Mesenteric fat pad (tissue), 1 donor: Measurements from ENCODE around the gene CYP24A1. TPM values are rescaled to one million over a fixed set of nuclear protein-coding genes. Genes with fewer than 3 reads are reported as not detected.

ENCODE experiments used
- DNase-seq: peaks from one replicate; pipeline ENCODE4 v3.0.0-alpha.2; 2020; ENCODE audit warnings: low spot score
- long read RNA-seq: library from polyadenylated mRNA; unstranded; transcript quantifications from one replicate; pipeline ENCODE4 v2.0.0, GENCODE V29; 2020
- total RNA-seq: library from RNA; stranded (reverse); fragmentation: NEBNext Ultra II Directional; extraction: Animal tissue kit (Norgen Biotek cat#: 25700); gene quantifications from one replicate; pipeline ENCODE4 v1.2.1, GENCODE V29; 2021
- donor health status: DM: yes; HTN: yes; CAD: no.

CYP24A1 gene
- total RNA-seq: not detected
- long read RNA-seq: 0 reads

DNA sequence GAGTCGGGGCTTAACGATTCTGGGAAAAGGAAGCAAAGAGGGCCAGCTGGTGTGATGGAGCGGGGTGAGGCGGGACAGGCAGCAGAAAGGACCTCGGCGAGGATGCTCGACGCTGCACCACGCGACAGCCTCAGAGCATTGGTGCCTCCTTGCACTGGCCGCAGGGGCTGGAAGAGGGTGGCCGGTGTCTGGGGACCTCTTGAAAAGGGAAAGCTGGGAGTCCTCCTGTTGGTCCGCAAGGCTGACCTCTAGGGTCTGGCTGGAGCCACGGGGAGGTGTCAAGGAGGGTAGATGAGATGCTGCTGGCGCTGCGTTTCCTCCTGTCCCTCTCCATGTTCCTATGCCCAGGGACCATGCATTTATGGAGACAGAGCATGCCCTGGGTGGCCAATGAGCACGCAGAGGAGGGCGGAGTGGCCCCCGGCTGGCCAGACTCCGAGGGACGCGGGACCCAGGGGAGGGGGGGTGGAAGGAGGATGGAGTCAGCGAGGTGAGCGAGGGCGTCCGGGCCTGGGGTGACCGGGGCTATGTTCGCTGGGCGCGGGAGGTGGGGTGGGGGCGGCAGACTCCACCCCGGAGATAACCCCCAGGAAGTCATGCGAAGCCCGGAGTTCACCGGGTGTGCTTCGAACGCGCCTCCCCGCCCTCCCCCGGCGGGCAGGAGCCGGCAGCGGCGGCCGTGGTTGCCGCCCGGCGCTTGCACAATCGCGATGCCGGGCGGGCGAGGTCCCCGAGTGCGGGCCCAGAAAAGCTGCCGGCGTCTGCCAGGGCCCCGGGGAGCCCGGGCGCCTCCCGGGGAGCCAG is at the start of gene CYP24A1:
Gene CYP24A1 (minus strand): TSS at position 334 of the 804 bp plus-strand sequence. CDS start 407 bp downstream, outside the sequence.
- no peak for DNase-seq

DNA sequence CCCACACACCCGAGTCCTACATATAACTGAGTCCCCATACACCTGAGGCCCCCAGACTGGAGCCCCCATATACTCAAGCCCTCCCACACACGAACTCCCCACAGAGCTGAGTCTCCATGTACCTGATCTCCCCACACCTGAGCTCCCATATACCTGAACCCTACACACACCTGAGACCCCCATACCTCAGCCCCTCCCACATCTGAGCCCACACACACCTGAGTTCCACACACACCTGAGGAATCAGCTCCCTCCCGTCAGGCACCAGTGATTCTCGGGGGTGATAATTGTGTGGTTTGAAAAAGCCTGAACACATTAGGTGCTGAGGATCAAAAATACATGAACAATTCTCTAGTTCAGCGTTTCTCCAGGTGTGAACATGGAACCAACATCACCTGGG is 49.5 kb upstream of the CYP24A1 start:
- DNase-seq: no peak

DNA sequence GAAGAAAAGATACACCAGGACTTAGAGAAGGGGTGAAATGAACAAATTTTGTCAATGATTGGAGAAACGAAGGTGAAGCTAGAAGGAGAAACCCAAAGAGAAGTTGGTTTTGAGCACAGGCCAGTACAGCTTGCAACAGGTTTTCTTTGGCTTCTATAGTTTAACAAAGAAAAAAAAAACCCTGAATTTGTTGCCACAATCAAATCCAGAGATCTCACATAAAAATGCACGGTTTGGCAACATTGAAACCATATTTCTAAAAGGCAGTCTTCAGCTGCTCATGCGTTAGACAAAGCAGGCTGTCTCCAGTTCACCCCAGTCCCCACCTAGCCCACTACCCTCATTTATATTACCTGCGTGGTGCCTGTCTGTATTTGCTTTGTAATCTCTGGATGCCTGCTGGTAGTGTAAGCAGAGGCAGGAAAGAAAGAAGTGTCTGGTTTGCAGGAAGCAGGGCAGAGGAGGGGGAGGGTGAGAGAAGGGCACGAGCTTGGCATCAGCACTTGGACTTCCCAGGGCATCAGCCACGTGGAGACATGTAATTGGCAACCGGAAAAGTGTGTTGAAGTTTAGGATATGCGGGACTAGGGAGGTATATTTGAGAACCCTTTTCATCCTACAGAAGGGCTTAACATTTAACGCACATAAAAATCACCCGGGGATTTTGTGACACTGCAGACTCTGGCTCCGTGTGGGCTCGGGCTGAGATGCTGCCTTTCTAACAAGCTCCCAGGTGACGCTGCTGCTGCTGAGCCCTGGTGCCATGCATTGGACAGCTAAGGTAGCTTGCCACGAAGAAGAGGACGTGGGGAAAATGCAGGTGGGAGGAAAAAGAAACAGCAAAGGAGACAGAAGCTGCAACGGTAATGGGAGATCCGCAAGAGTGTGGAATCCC is 48.5 kb upstream of the CYP24A1 start:
- no peak for DNase-seq

DNA sequence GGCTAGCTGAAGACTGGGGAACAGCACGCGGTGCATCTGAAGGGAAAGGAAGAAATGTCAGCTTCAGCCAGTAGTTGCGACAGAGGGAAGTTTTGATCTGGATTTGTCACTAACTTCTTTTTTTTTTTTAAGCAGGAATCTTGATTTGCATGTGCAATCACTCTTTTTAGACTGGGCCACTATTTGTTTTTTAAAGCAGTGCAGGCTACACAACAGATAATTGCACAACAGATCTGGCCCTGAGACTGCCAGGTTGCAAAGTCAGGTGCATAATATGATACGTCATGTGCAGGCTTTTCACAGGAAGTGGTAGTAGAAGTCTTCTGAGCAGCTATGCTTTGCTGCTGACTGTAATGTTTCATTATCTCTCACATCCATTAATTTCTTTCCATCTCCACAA is 47.6 kb upstream of the CYP24A1 start:
- no peak for DNase-seq

DNA sequence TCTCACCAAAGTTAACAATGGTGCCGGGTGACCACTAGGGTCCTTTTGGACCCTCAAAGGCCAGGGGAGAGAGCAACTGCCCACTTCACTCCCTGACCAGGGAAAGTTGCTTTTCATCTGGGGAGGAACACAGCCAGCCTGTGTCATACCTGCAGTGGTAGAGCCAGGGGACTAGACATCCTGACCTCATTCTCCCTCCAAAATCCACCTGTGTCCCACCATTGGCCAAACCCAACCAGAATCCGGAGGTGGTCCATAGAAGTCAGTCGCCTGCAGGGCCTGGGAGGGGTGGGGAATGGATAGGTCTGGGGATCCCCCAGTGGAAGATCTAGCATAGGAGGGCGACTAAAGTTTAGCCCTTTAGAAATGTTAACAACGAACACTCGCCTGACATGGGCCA is 46.9 kb upstream of the CYP24A1 start:
- DNase-seq: no peak

DNA sequence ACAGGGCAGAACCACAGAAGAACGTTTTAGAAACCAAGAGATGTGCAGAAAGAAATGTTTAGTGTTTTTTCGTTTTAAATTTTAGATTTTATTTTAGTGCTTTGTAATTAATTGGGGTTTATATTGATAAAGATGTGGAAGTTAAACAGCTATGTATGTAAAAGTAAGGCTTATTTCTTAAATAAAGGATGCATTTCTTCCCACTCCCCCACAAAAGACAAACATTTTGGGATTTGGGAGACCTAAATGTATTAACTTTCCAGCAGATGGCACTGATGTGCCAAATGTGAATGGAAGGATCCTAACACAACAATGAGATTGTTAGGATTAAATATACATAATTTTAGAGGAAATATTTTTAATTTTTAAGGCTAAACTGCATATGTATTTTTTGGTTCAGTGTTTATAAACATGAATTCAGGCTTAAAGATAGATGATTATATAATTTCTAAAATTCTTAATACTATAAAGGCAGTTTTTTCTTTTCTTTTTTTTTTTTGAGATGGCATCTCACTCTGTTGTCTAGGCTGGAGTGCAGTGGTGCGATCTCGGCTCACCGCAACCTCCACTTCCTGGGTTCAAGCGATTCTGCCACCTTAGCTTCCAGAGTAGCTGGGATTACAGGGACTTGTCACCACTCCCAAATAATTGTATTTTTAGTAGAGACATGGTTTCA is 46.1 kb upstream of the CYP24A1 start:
- DNase-seq: no peak

DNA sequence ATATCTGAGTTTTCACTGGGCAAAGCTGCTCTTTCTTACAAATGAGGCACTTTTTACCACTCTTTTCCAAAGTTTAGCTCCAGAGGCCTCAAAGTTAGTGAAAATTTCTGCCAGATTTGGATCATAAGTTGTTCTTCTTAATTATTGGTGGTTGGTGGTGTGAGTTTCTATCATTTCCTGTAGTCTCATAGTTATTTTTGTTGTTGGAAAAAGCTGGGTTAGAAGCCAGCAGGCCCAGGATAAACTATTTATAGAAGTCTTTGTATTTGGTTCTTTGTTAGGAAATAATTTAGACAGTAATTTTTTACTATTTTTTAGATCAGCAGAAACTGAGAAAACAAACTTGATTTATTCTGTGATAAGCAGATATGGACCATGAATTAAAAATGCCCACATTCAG is 44.7 kb upstream of the CYP24A1 start:
- DNase-seq: no peak

DNA sequence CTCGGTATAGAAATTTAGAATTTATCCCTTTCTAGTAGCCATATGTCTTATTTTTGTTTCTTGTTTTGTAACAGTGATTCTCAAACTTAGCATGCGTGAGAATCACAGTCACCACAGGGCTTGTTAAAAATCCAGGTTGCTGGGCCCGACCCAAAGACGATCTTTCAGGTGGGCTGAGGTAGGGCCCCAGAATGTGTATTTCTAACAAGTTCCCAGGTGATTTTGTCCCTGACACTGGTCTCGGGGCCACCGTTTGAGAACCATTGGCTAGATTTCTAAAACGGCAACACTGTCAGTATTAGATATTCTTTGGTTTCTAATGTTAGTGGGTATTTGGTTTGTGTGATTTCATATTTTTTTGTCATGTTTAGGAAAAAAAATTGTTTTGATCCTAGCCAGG is 44.0 kb upstream of the CYP24A1 start:
- DNase-seq: no peak

DNA sequence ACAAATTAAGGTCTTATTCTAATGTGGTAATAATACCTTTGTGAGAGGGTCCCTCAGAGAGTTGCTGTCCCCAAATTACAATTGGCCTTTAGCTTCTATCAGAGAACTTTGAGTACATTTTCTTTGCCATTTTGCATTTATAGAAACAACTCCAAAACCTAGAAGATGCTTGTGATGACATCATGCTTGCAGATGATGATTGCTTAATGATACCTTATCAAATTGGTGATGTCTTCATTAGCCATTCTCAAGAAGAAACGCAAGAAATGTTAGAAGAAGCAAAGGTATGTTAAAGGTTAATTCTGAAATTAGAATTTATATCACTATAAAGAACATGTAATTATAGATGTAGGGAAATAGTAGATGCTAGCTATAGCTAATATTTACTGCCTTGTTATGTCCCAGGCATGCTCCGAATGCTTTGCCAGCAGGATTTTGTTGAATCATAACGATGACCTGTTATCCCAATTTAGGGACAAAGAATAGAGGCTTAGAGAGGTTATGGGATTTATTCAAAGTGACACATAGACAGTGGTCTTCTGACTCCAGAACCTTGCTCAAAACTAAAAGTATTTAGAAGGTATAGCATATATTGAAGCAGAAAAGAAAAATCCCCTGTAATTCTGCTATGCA is 41.5 kb upstream of the CYP24A1 start:
- DNase-seq: no peak

DNA sequence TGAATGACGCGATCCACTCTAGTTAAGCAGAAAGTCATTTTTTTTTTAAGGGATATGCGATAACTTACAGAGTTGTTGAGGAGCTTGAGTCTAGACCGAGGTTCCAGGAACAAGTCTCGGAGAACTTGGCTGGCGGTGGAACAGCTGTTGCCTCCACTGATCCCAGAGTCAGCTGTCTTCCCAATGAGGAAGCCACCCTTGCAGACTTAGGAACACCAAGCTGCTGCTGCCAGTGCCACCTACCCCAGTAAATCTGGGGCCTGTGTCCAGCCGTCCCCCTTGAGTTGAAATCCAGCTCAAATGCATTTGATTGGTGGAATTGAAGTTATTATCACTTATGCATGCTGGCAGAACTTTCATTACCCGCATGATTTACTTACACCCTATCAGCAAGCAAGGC is 40.8 kb upstream of the CYP24A1 start:
- DNase-seq: no peak

DNA sequence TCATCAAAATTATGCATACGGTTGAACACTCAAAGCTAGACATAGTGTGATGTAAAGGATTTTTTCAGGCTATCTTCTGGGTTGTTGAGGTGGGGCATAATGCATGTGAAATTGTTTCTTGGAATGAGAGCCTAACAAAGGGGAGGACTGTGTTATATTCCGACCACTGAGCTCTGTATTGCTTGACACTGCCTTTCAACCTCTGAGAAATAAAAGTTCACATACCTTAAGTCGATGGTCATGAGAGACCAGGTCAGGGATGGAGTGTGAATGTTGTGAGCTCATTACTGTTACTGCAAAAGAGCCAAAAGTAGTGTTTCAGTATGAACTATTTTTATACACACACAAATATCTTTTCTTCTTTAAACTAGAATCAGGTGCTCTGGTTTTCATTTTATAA is 39.1 kb upstream of the CYP24A1 start:
- no peak for DNase-seq

DNA sequence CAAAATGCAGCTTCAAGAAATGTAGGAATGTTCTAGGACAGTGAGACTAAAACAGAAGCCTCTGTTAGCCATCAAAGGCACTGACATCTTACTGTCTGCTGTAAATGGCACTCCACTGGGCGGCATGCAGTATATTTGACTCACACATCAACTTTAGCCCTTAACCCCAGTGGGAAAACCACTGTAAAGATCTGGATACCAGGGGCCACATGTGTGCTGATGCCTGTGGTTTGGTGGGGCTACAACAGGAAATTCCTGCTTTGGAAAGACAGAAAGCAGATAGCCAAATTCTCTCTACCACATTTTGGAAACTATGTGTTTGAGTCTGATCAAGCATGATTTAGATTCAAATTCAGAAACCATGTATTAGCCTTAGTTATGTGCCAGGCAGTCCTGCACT is 38.4 kb upstream of the CYP24A1 start:
- no peak for DNase-seq

DNA sequence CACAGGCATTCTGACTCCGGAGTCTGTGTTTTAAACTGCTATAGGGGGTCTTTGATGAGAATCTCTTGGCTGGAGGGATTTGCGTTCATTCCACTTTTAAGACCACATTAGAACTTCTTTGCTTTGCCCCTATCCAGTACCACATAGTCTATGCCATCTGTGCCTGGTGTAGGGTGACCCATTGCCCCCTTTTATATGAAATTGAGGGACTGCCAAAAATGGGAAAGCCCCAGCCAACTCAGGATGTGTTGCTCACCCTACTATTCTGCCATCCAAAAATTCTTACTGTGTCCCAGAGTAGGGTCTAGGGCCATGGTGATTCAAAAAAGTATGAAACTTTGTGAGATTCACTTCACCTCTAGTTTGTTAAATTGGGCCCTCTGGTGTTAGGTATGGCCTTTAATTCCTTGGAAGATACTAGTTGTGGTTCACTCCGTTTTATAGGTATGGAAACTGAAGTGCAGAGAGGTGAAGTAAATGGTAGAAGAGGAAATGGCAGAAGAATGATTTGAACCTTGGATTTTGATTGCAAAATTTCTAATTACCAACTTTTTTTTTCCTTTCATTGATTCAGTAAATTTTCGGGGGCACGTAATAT is 35.5 kb upstream of the CYP24A1 start:
- DNase-seq: no peak

DNA sequence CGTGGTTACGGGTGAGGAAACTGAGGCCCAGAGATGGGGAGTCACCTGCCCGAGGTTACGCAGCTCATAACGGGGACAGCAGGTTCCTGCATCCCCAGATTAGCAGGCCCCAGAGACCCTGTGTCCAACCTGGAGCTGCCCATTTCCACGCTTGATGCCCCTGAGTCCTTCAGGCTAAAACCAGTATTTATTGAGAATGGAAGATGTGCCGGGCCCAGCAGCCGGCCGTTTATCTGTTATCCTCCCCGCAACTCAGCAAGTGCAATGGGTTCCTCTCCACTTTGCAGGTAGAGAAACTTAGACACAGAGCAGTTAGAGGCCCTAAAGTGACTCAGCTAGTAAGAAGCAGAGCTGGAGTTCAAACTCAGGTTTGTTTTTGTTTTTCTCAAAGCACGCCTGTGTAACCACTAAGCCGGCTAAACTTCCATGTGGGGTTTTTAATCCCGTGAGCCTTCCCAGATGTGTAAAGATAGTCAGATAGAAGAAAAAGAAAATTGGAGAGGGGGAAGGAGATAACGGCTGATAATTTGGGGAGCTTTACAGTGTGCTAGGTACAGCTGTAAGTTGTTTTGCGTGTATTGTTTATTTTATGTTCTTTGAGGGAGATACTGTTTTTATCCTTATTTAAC is 34.9 kb upstream of the CYP24A1 start:
- DNase-seq: no peak

DNA sequence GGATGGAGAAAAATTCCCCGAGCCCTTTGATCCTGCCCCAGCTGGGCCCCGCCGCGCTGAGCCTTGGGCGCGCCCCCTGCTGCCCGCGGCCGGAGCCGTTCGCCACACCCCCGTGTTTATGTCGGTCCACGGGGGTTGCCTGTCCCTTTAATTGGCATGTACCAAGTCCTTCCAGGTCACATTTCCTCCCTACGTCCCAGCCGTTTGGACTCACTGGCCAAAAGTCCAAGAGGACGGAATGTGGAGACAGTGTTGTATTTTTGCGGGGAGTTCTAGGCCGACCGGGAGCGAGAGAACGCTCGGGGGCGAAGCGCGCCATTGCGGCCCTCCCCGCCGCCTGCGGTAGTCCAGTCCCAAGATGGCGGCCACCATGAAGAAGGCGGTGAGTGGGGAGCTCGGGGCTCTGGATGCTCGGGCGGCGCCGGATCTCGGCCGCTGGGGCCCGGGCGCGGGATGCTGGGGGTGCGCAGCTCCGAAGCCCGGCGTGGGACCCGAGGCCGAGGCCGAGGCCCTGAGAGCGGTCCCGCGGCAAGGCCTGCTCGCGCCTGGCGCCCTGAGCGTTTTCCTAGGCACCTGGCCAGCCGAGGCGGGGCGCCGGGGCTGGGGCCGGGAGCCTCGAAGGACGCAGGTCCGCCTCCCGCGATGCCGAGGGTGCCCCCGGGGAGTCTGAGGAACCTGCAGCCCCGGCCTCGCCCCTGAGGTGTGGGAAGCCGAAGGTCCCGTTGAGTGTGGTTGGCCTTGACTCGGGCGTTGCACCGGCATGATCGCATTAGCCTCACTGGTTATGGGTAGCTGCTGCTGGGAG is 34.2 kb upstream of the CYP24A1 start, which contains the start of gene PFDN4:
Gene PFDN4 (plus strand): TSS at position 345 of the 805 bp plus-strand sequence. CDS start 14 bp downstream, at position 359.
- DNase-seq: peak; percentile 93

DNA sequence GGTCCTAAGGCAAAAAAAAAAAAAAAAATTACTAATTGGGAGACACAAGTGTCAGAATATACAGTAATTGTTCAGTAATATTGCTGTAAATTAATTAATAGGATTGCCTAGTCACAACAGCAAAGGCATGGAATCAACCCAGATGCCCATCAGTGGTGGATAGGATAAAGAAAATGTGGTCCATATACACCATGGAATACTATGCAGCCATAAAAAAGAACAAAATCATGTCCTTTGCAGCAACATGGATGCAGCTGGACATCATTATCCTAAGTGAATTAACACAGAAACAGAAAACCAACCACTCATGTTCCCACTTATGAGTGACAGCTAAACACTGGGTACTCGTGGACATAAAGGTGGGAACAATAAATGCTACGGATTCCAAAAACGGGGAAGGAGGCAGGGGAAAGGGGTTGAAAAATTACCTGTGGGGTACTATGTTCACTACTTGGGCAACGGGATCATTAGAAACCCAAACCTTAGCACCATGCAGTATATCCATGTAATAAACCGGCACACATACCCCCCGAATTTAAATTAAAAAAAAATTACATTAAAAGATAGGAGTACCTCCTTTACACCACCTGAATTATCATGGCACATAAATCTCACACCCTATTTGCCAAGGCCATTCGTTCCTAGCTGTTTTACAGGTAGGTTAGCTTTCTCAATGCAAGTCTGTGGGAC is 33.4 kb upstream of the CYP24A1 start:
- DNase-seq: no peak

DNA sequence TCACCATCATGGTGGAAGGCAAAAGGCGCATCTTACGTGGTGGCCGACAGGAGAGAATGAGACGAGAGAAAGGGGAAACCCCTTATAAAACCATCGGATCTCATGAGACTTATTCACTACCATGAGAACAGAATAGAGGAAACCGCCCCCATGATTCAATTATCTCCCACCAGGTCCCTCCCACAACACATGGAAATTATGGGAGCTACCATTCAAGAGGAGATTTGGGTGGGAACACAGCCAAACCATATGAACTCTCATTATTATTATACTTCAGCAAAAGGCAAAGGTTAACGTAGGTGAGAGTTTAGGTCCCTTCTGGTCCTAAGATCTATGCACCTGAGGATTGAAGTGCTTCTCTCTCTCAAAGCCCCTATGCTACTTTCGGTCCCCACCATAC is 31.7 kb upstream of the CYP24A1 start:
- DNase-seq: no peak

DNA sequence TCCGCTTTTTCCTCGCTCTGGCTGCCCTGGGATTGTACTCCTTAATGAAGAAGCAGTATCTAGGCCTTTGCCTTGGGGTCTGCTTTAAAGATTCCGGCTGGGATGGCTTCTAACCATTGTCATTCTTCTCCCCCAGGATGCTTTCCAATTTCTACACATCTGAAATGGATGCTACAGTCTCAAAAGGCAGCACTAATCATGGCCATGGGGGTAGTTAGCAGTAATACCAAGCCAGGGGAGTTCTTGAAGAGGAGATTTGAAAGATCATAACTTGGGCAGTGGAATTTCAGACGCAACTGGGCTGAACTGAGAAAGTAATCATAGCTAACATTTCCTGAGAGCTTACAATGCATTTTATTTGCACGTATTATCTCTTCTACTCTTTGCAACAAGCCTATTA is 30.7 kb upstream of the CYP24A1 start:
- DNase-seq: no peak

DNA sequence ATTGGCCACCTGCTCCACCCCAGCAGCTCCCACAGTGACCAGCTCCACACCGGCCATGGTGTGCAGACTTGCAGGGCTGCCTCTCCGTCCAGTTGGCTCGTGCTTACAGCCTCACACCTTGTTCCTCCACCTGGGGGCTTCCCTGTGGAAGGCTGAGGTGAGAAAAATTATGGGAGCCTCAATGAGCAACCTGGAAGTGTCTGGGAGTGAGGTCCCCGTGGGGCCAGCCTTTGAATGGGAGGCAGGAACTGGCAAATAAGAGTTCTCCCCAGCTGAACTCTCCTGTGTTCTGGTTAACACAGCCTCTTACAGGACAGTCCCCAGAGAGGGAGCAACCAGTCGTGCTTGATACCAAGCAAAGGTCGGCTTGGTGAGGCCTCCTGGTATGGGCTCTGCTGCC is 30.3 kb upstream of the CYP24A1 start:
- no peak for DNase-seq
